HL-60 (cell line): Measurements from ENCODE around the gene MAD1L1.

Experiments
- GABPA ChIP-seq: IDR thresholded peaks from 2 replicates; pipeline ENCODE4 v1.6.1; 2012; ENCODE audit warnings: low read depth
- POLR2AphosphoS5 ChIP-seq: IDR thresholded peaks from 2 replicates; pipeline ENCODE4 v1.6.1; 2012; ENCODE audit warnings: low read depth
- TF ChIP-seq, protein P1 (sequence below): IDR thresholded peaks from 2 replicates; pipeline ENCODE4 v1.6.1; 2012; ENCODE audit warnings: low read depth; ENCODE audit not compliant: insufficient replicate concordance
- TF ChIP-seq, protein P2 (sequence below): IDR thresholded peaks from one replicate; pipeline ENCODE4 v1.5.1; 2011; ENCODE audit warnings: low read length, control low read depth, inconsistent platforms; ENCODE audit not compliant: insufficient read depth

DNA sequence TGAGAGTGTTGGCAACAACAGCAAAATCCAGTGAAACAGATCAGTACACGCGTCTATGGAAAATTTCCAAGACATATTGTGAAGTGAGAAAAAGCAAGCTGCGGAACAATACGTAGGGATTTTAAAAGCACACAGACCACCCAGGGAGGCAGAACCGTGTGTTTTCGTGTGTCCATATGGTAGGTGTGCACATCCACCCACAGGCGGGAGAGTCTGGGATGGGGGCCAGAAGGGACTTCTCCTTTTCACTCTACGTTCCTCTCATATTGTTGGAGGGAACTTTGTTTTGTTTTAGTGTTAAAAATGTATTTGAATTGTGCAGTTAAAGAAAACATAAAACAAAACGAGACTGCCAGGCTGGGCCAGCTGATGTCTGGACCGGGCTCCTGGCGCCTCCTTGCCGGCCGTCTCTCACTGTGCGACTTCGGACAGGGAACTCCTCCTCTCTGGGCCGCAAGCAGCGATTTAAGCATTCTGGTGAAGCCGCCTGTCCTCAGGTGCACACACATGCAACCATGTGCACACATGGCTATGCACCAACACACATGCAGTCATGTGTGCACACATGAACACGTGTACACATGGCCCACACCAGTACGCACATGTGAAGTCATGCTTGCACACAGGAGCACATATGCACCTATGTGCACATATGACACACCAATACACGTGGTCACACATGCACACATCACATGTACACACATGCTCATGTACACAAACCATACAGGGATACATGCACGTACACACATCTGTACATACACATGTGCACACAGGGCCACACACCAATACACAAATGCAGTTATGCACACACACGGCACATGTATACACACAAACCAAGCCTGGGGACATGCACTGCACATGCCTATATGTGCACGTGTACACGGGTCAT lies 421.5 kb downstream of the MAD1L1 start:
- TF ChIP-seq, protein P1, sequence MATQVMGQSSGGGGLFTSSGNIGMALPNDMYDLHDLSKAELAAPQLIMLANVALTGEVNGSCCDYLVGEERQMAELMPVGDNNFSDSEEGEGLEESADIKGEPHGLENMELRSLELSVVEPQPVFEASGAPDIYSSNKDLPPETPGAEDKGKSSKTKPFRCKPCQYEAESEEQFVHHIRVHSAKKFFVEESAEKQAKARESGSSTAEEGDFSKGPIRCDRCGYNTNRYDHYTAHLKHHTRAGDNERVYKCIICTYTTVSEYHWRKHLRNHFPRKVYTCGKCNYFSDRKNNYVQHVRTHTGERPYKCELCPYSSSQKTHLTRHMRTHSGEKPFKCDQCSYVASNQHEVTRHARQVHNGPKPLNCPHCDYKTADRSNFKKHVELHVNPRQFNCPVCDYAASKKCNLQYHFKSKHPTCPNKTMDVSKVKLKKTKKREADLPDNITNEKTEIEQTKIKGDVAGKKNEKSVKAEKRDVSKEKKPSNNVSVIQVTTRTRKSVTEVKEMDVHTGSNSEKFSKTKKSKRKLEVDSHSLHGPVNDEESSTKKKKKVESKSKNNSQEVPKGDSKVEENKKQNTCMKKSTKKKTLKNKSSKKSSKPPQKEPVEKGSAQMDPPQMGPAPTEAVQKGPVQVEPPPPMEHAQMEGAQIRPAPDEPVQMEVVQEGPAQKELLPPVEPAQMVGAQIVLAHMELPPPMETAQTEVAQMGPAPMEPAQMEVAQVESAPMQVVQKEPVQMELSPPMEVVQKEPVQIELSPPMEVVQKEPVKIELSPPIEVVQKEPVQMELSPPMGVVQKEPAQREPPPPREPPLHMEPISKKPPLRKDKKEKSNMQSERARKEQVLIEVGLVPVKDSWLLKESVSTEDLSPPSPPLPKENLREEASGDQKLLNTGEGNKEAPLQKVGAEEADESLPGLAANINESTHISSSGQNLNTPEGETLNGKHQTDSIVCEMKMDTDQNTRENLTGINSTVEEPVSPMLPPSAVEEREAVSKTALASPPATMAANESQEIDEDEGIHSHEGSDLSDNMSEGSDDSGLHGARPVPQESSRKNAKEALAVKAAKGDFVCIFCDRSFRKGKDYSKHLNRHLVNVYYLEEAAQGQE: no peak
- TF ChIP-seq, protein P2, sequence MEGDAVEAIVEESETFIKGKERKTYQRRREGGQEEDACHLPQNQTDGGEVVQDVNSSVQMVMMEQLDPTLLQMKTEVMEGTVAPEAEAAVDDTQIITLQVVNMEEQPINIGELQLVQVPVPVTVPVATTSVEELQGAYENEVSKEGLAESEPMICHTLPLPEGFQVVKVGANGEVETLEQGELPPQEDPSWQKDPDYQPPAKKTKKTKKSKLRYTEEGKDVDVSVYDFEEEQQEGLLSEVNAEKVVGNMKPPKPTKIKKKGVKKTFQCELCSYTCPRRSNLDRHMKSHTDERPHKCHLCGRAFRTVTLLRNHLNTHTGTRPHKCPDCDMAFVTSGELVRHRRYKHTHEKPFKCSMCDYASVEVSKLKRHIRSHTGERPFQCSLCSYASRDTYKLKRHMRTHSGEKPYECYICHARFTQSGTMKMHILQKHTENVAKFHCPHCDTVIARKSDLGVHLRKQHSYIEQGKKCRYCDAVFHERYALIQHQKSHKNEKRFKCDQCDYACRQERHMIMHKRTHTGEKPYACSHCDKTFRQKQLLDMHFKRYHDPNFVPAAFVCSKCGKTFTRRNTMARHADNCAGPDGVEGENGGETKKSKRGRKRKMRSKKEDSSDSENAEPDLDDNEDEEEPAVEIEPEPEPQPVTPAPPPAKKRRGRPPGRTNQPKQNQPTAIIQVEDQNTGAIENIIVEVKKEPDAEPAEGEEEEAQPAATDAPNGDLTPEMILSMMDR: no peak
- no peak for TF ChIP-seq POLR2AphosphoS5
- no peak for TF ChIP-seq GABPA
